Astrocyte of the hippocampus (primary cell): ENCODE results near the gene TCFL5.
A peak's percentile ranks its signal among the peaks of the same experiment; 100 is the strongest.

Experiments used
- DNase-seq: peaks from one replicate; pipeline ENCODE4 v3.0.0; 2011; ENCODE audit warnings: low read depth, low spot score

Gene TCFL5

DNA sequence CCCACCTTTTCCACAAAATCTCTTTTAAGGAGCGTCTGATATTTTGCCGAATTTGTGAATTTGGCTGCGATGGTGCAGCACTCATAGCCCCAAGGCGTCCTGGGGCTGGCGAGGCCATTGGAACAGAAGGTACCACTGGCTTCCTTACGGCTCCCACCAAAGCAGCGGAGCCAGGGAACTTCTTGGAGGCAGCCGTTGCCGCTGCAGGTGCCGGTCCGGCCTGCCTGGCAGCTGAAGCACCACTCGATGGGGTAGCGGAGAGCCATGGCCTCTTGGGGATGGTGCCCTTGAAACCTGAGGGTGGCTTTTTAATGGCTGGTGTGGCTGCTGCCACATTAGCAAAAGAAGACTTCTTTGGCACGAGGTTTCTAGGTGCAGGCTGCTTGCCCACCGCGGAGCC lies 34.9 kb upstream of the TCFL5 start:
- no peak for DNase-seq

DNA sequence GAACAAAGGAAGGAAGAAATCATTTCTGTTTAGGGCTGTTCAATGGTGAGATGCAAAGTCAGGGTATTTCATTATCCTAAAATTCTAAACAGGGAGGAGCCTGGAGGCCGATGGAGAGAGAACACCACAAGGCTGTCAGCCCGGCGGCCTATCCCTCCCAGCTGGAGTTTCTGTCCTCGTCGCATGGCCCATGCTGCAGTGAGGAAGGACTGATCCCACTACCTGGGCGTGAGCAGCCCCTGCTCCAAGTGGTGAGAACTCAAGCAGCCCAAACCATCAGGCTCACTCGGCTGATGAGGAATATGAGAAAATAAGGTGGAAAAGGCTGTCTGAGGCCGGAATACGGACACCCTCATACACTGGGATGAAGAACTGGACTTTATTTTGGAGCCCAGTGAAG lies 33.9 kb upstream of the TCFL5 start:
- DNase-seq, result no peak

DNA sequence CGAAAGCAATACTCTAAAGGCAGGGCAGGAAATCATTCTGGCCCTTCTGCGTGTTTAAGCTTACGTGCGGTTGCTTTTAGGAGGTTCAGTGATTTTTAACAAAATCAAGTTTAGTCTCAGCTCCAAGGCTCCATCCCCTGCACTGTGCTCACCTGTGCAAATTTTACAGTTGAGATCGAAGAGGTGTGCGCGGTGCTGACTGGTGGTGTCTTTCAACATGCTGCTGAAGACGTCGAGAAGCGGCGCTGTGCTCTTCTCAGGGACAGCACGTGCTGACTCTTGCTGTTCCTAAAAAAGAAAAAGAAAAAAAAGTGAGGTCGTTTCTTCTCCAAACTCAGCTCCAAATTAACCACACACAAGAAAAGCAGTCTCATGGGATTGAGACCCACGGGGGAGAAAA lies 32.6 kb upstream of the TCFL5 start:
- no peak for DNase-seq

DNA sequence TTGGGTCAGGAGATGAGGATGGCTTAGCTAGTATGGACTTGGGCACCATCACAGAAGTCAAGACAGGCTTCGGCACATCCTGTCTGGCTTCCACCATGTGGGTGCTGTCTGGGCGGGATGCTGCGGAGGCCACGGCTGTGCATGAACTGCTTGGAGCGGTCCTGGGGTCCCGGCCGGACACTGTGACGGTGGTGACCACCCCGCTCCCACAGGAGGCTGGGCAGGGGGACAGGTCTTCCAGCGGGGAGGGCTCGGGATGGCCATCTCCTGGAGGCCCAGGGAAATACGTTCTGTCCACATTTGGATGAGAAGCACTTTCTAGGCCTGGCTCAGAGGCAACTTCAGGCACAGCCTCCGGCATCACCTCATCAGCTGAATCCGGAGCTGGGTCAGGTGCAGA lies 32.1 kb upstream of the TCFL5 start:
- DNase-seq, result no peak

DNA sequence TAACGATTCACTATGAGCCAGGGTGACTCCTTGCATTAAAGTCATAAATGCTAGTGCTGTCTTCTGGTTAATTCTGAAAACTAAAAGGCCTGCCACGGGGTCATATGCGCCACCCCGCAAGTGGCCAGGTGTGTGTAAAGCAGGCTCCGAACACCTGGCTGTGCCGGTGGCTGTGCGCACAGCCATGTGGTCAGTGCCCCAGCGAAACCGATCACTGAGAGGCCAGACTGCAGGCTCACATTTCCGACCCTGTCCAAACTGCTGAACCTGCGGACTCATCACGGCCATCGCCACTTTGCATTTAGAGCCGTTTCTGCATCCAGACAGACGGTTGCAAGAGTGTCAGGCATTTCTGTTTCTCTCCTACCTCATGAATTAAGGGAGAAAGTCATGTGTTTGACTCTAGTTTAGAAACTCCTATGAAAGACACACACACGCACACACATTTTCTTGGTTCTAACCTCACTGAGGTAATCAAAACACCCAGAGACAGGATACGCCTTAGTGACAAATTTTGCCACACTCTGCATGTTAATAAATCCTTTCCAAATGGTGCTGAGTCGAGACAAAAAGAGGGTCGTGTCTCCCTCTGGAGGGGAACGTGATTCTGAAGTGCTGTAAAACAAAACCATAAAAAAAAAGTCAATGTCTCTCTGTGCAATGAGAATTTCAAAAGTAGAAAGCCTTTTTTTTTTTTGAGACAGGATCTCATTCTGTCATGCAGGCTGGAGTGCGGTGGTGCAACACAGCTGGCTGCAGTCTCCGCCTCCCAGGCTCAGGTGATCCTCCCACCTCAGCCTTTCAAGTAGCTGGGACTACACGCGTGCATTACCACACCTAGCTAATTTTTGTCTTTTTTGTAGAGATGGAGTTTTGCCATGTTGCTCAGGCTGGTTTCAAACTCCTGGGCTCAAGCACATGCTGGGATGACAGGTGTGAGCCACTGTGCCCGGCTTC lies 31.0 kb upstream of the TCFL5 start:
- no peak for DNase-seq

DNA sequence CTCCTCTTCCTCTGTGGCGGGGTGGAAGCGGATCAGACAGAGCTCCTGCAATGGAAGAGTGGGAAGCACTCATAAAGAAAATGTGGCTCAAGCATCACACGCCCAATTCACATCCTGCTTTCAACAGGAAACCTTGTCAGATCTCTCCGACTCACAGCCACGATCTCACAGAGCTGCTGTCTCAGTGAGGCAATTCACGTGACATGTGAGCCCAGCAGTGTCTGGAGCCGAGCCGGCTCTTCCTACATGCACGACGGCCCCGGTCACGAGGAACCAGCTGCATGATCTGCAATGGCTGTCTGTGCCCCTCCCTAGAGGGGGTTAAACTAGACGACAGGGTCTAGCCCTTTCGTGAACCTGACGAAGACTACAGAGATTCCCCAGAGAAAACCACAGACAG lies 29.5 kb upstream of the TCFL5 start:
- DNase-seq, result no peak

DNA sequence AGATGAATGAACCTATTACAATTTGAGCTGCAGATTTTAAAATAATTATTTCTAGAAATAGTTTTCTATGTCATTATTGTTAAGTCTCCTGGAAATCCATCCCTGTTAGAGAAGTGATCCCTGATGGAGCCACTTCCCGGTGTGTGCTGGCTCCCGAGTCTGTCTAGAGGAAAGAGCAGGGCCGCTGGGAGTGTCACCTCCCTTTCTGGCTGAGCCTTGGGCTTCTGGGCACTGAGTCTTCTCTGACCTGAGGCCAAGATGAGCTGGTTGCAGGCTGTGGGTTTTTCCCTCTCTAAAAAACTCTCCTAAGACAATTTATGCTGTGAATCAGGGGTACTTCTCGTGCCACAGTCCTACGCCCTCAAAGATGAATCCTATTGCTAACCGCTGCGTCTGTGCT lies 28.8 kb upstream of the TCFL5 start:
- DNase-seq, result no peak

DNA sequence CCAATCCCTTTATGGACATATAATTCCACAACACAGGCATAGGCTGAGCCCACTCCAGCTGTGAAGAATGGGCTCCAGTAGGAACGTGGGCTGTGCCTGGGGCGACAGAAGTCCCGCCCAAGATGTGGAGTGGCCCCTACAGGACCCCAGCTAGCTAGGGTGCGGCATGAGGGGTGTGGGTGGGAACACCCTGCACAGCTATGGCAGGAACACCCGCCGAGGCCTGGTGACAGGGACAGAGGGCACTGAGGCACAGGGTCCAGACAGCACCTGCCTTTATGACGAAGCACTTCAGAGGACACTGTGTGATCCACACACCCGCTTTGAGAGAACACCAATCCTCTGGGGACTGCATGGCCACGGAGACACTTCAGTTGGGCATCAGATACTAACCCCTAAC lies 28.2 kb upstream of the TCFL5 start:
- DNase-seq, result no peak

DNA sequence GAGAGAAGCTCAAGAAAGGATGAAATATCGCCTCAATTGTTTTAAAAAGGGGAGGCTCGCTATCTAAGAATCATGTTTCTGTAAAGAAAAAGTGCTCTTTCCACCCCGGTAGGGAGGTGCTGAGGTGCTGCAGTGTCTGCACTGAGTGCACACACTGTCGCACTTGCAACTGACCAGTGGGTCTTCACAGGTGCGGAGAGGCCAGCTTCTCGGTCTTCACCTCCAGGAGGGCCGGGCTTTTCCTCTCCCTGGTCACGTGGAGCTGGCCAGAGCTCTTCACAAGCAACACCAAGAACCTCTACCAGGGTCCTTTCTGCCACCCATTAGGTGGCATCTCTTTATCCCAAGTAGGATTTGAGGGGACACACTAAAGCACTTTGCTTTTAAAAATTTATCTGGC lies 27.8 kb upstream of the TCFL5 start:
- no peak for DNase-seq

DNA sequence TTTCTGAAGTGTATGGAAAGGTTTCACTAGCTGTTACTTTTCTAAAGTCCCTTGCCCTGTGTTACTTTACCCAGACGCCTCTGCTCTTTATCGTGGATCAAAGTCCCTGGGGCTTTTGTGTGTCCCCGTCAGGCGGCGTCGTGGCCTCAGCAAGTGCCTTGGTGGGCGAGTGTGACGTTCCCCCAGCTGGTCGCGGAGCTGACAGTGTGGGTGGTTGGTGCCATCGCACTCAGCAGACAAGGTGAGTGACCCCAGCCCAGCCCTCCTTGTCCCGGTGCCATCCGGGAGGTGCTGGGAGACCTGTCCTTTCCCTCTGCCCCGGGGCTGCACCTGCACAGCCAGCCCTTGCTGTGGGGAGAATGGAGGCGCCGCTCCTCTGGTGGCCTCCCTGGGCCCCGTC lies 27.3 kb upstream of the TCFL5 start:
- no peak for DNase-seq

DNA sequence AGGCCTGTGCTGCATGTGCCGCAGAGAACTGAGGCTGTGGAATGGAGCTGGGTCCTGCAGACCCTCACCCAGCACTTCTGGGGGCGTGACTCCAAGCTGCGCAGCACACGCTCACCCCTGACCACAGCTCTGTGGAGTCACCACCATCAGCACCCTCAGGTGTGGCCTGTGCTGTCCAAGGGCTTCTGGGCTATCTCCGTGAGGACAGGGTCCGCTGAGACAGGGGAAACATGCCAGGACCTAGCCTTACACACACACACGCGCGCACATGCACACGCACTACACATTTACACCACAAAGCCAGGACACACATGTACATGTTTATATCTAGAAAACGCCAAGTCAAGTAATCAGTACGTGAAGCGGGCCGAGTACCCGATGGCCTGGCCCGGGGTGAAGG lies 26.8 kb upstream of the TCFL5 start:
- no peak for DNase-seq

DNA sequence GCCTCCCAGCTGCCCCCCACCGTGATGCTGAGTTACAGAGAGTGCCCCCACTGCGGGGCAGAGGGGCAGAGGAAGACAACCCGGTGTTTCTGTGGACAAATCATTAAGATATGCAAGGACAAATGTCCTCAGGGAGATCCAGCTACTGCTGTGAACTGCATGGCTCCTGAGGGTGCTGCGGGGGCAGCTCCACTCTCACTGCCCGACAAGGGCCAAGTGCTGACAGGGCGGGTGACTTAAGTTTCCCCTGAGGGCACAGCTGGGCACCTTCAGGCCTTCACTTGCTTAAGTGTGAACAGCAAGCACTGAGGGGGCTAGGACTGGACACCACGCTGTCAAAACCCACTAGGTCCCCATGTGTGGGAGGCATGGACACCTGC lies 26.2 kb upstream of the TCFL5 start:
- DNase-seq, result no peak

DNA sequence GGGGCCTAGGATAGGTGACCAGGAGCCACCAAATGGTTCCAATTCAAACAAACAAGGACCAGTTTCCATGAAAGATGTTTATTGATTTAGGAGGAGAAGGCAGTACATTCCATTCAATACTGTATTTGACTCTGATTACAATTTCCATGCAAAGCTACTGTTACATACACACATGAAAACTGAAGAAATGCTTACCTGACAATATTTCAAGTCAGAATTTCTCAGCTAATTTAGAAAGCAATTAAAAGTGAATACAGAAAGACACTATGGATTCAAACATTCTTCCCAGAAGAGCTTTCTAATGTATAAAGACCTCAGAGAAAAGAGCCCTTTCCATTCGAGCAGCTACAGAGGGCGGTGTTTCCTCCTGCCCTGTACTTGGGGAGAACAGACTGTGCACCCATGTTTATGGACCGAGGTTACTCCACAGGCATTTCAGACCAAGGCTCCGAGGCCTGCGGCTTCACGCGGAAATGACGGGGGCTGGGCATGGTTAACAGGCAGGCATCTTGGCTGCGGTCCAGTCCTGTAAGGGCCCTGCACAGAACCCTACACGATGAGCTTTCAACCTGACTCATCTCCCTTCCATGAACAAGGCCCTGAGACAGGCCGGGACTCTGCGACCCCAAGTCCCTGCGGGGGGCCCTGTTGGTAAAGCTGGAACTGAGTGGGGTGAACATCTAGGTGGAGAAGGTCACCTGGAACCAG lies 25.7 kb upstream of the TCFL5 start:
- peak; percentile 96 for DNase-seq

DNA sequence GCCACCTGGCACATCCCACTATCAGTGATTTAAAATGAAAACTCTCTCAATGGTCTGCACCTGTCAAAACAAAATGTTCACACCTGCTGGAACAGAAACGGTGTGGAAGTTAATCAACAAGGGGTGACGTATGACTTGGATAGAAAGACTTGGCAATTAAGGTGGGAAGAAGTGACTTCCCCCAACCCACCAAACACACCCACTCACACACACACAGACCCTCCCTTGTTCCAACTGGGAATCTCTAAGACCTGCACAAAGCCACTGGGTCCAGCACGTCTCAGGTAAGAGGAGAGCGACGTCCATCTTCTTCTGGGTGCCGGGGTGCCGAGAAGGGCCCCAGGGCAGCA lies 25.1 kb upstream of the TCFL5 start:
- no peak for DNase-seq

DNA sequence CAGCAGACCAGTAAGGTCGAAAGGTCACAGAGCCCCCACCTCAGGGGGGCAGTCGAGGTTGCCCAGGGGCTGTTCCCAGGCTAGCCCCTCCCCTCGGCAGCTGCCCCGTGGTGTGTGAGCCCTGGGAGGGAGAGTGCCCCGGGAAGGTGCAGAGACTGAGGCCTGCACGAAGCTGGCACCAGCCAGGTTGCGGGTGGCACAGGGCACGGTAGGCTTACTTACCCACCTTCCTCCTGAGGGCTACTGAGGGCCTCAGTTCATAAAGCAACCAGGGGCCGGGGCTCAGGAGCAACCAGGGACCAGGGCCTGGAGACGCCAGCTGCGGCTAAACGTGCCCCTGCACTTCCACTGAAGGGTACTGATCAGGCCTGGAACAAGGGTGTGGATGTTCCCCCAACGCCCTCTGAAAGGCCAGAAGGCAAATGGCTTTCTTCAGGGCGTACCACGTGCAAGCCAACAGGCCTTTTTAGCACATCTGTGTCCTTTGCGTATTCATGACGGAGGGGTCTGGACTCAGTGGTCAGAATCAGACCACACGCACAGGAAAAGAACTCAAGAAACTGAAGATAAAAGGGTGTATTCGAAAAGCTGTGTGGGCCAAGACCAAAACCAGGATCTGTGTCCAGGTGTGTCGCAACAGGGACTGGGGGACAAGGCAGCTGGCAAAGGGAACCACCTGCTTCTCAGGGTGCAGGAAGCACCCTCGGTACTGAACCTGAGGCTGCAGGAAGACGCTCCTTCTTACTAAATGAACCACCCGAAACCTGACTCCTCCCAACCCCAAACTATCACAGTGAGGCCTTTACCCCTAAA lies 24.5 kb upstream of the TCFL5 start:
- DNase-seq, result no peak

DNA sequence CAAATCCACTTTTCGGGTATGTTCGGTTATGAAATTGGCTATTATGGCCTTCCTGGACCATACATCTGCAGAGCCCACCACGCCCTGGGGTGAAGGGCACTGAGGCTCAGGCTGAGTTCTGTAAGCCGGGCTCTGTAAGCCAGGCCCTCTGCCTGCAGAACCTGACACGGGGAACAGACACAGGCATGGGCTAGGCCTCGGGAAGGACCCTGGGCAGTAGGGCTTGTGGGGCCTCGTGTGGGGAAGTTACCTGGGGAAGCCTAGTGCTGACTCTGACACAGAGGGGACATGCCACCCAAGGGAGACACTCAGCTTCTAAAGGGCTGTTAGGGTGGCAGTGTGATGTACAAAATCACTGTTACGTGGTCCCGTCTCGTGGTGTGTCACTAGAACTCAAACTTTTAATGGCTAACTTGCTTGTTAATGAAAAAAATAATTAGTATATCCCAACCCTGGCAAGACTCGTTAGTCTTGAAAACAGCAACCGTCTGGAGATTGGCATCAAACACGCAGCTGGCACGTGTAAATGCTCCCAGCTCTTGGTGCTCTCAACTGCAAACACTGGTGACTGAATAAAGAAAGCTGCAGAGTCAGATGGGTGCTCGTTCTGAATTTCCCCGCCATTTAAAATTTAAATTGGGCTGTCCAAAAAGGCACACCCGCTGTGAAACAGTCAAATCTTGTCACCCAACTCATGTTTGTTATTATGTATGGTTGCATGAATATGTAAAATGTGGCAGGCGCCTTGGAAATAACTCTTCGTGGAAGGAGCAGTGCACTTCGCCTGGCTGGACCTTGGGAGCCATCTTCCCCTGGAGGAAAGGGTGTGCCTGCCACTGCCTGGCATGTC lies 23.6 kb upstream of the TCFL5 start:
- DNase-seq, result no peak

DNA sequence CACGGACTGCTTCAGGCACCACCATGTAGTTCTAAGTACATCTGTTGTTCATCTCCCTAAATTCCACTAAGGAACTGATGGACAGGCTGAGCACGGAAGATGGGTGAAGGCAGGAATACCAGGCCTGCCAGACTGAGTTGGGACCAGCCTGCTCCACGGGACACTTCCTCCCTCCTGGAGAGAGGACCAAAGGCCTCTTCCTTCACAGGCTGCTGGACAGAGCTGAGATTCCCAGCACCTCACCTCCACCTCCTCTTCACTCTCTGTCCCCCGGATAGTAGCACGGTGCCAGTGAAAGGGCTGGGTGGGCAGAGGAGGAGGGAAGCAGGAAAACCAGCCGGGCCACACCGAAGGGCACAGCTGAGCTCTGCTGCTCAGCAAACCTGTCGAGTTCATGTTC lies 22.9 kb upstream of the TCFL5 start:
- DNase-seq, result no peak

DNA sequence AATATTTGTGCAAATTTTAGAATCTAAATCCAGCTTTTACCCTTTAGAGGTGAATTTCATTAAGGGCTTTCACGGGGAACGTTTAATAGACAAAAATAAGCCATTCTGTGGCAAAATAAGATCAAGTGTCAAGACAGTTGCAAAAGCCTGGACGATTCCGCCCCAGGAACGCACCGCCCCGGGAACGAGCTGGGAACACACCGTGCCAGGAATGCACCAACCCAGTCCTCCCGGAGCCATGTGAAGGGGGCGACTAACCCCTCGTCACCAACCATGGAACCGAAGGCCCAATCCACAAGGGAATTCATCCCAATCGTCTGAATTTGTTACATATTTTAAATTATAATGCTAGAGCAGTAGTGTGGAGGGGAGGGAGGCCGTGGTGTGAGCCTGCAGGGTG lies 20.8 kb upstream of the TCFL5 start:
- no peak for DNase-seq

DNA sequence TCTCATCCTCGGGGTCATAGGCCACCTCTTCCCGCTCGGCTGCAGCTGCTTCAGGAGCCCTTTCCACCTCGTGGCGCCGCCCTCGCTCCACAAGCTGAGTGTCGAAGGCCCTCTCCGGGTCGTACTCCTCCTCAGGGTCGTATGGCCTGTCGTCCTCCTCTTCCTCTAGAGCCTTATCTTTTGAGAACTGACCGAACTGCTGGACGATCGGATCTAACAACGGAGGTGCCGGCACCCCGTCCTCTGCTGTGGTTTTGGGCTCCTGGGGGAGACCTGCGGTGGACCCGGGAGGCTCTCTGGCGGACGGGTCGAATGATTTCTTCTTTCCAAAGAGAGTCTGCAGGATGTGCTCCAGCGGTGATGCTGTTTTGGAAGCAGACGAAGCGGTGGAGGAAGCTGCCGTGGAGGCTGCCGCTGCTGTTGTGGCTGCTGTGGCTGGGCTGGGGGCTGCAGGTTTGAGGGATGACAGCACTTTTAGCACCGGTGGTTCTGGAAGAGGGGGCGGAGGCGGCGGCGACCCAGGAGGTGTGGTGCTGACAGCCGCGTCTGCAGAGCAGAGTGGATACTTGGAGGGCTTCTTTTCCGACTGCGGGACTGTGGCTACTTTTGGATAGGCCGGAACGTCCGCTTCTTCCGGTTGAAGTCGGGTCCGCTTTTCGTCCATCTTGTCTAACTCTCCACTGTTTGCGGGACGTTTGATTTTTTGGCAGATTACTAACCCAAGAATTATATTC lies 20.2 kb upstream of the TCFL5 start:
- no peak for DNase-seq

DNA sequence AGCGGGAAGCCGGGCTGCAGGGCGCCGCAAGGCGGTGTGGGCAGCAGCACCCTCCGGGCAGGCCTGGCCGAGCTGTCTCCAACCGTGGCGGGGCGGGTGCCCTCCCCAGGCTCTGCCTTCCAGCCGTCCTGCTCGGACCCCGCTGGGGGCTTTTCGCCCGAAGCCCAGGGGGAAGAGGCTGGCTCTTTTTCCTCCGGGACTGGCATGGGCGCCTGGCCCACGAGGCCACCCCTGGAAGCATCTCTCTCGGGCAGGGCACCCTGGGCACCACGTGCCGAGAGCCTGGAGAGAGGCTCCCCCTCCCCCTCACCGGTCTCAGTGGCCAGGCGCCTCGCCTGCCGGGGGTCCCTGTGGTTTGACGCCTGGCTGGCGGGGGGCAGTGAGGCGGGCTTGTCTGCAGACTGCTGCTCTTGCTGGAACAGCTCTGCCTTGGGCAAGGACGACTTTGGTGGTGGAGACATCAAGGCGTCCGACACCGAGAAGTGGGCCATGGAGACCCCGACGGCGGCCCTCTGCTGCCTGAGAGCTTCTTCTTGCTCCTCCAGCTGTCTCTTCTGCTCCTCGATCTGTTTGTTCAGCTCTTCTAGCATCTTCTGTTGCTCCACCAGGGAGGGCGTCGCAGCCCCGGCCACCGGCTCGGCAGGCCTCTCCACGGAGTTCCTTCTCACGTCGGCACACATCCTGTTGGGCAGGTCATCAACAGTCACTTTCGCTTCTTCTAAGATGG lies 19.5 kb upstream of the TCFL5 start:
- no peak for DNase-seq
